ENCODE measurements around the gene SND1. TPM values are rescaled to one million over a fixed set of nuclear protein-coding genes. Genes with fewer than 3 reads are reported as not detected.

Gene SND1
- total RNA-seq, 2 experiments from 2014 or later, result 193 to 214 TPM

DNA sequence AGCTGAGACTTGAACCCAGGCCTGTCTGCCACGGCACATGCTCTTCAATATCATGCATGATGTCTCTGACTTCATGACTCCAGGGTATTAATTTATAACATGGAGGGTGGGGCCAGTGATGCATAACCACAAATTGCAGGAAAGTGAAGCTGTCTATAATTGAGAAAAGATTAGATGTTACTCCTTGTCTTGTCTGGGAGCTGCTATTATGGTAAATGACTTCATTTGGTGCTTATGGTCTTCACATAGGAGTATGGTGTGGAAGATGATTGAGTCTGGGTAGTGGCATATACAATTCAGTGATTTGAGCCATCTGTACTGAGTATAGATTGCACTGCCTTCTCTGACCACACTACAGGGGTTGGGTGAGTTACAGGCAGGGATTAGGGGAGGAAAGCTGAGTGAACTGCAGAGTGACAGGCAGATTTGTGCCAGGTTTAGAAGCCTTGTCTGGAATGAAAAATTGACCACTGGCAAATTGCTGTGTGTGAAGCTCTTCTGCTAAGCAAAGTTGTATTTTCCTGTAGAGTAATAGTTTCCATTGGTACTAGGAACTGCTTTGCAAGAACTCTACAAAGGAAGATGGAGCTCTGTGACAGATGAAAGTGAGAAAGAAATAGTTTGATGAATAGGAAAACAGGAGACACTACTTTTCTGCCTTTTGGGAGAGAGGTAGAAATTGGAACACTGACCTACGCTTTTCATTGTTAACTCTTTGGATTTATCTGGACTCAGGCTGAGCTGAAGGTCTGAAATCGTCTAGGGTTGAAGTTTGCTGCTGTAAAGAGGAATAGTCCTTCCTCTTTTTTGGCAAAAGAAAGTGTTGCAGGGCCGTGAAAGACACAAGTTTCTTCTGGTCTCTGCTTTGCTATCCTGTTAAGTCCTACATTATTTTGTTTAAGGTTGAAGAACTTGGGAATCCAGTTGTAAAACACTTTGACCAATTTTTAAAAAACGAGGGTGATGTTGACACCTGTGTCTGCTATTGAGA lies 2.7 kb downstream of the SND1 start:
- ChIA-PET CTCF (interaction anchor here (0.6 to 1.2 kb wide), 6 partner anchors 10 to 554 kb away, joined by 3 to 4 read pairs (median 3); partner anchors contain the start of gene GCC1), POLR2A (interaction anchor here (0.6 kb wide), 3 partner anchors 13 to 1085 kb away, joined by 3 read pairs; no protein-coding TSS in a partner anchor)
- no peaks in the 10 kb centered on the region for H3K27me3 Mint-ChIP-seq
- intact Hi-C loops (cut with DNase I, micrococcal nuclease), result loop anchor here (5.0 to 10.0 kb wide), 6 partner anchors 200 to 1958 kb away; partner anchors contain the start of genes HILPDA (in 1 of the 2), LRRC4 (in 1 of the 2) and NRF1 (in 1 of the 2)
- DNase-seq, result no peak
- no peak for ATAC-seq
- peaks cover 39% of the 10 kb centered on the region for H3K36me3 Mint-ChIP-seq (ENCODE audit: low read depth)
- no peak overlapping the region for H3K4me3 Mint-ChIP-seq
- no peaks in the 10 kb centered on the region for H3K9me3 Mint-ChIP-seq (ENCODE audit: low read depth)
- H3K27ac Mint-ChIP-seq, result peak overlapping the region; percentile 81
- H3K4me1 Mint-ChIP-seq, result peaks cover 53% of the 10 kb centered on the region

- Mint-ChIP-seq H3K4me1 (peaks cover 58% of the 10 kb centered on the region), H3K4me3 (no peak overlapping the region), H3K9me3 (ENCODE audit: low read depth) (no peaks in the 10 kb centered on the region), H3K27ac (no peak overlapping the region), H3K27me3 (no peaks in the 10 kb centered on the region), H3K36me3 (ENCODE audit: low read depth) (peaks cover 47% of the 10 kb centered on the region)
- no peak for ATAC-seq
- CTCF ChIA-PET, result interaction anchor here (1.2 kb wide), 2 partner anchors 52 to 63 kb away, joined by 3 read pairs; no protein-coding TSS in a partner anchor
- intact Hi-C loops (cut with DNase I, micrococcal nuclease), result loop anchor here in 1 of 2 experiments (10.0 kb wide), 1 partner anchor 199 kb away; no protein-coding TSS in a partner anchor
- POLR2A ChIA-PET, result interaction anchor here (0.6 kb wide), 1 partner anchor 264 kb away, joined by 3 read pairs; no protein-coding TSS in a partner anchor
- DNase-seq, result no peak
Observed at GRCh38 chr7:127655720-127656119, 3.7 kb downstream of the SND1 start.

DNA sequence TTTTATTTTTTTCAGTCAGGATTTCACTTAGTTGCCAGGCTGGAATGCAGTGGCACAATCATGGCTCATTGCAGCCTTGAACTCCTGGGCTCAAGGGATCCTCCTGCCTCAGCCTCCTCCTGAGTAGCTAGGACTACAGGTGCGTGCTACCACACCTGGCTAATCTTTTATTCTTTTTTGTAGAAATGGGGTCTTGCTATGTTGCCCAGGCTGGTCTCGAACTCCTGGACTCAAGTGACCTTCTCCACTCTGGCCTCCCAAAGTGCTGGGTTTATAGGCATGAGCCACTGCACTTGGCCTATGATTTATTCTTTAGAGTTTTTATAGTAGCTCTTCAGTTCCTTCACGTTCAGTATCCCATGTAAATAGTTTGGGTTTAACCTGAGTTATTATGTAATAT lies 5.5 kb downstream of the SND1 start:
- POLR2A ChIA-PET, result no interaction called here
- DNase-seq, result no peak
- Mint-ChIP-seq H3K9me3 (ENCODE audit: low read depth) (no peaks in the 10 kb centered on the region), H3K4me3 (no peak overlapping the region), H3K36me3 (ENCODE audit: low read depth) (peaks cover 61% of the 10 kb centered on the region), H3K27me3 (no peaks in the 10 kb centered on the region), H3K4me1 (peaks cover 63% of the 10 kb centered on the region), H3K27ac (no peak overlapping the region)
- CTCF ChIA-PET, result no interaction called here
- intact Hi-C loops (cut with DNase I, micrococcal nuclease), result loop anchor here in 1 of 2 experiments (10.0 kb wide), 1 partner anchor 197 kb away; no protein-coding TSS in a partner anchor
- no peak for ATAC-seq

DNA sequence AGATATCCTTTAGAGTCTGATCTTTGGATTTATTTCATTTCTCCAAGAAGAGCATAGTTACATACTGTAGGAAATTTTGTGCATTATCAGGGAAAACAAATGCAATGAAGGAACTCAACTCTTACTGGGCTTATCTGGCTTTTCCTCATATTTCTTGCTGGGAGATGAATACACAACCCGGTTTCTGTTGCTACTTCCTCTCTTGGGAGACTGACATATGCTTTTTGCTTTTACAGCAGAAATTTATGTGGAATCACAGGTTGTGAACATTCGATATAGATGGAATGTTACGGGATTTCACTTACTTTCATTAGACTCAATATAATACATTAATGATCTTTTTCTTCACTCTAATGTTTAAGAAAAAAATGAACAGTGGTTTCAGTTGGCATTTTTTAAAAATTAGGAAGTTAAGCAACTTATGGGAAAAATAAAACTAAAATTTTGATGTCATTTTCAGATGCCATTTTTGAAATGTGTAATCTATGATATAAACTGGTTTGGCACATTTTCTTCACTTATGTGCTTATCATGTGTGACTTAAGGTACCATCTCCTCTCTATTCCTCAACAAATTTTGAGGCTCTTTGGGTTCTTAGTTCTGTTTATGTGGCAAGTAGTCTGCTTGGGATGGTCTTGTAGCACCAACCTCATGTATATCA lies 7.1 kb downstream of the SND1 start:
- ChIA-PET CTCF (no interaction called here), POLR2A (no interaction called here)
- Mint-ChIP-seq H3K27ac (no peak overlapping the region), H3K27me3 (no peaks in the 10 kb centered on the region), H3K9me3 (ENCODE audit: low read depth) (no peaks in the 10 kb centered on the region), H3K4me3 (no peak overlapping the region), H3K36me3 (ENCODE audit: low read depth) (peaks cover 59% of the 10 kb centered on the region), H3K4me1 (peaks cover 57% of the 10 kb centered on the region)
- ATAC-seq (no peak), DNase-seq (no peak)
- intact Hi-C loops (cut with DNase I, micrococcal nuclease), result loop anchor here in 1 of 2 experiments (10.0 kb wide), 1 partner anchor 196 kb away; no protein-coding TSS in a partner anchor

- no peak for DNase-seq
- intact Hi-C loops (cut with DNase I, micrococcal nuclease), result no loop called here
- no peak for ATAC-seq
- POLR2A ChIA-PET, result interaction anchor here (1.0 kb wide), 1 partner anchor 36 kb away, joined by 4 read pairs; no protein-coding TSS in a partner anchor
- Mint-ChIP-seq H3K4me1 (peaks cover 57% of the 10 kb centered on the region), H3K27ac (no peak overlapping the region), H3K9me3 (ENCODE audit: low read depth) (no peaks in the 10 kb centered on the region), H3K36me3 (ENCODE audit: low read depth) (peaks cover 44% of the 10 kb centered on the region), H3K4me3 (no peak overlapping the region), H3K27me3 (no peaks in the 10 kb centered on the region)
- CTCF ChIA-PET, result interaction anchor here (0.6 to 1.0 kb wide), 4 partner anchors 9 to 761 kb away, joined by 3 to 4 read pairs (median 4); no protein-coding TSS in a partner anchor
Observed at GRCh38 chr7:127665922-127666321, 13.9 kb downstream of the SND1 start.

DNA sequence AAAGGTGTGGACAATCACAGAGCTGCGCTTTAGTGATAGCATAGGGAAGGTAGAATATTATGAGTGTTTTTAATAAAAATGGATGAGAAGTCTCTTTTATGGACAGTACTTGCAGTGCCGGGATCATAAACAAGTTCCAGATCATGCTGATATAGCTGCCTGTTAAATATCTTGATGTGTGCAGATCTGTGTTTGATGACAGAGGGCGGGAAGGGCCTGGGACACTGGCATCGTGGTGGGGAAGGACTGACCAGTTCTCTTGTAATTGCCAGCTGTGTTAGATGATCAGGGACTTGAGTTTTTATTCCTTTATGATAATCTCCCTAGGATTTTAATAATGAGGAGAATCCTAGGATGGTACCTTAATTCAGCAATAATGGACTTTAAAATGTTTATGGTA lies 14.6 kb downstream of the SND1 start:
- H3K27ac Mint-ChIP-seq, result peak overlapping the region; percentile 17
- no peak for DNase-seq
- H3K4me3 Mint-ChIP-seq, result no peak overlapping the region
- no peak for ATAC-seq
- H3K36me3 Mint-ChIP-seq (ENCODE audit: low read depth), result peaks cover 44% of the 10 kb centered on the region
- POLR2A ChIA-PET, result interaction anchor here (0.6 to 1.0 kb wide), 2 partner anchors 37 to 409 kb away, joined by 3 to 4 read pairs; no protein-coding TSS in a partner anchor
- no peaks in the 10 kb centered on the region for H3K27me3 Mint-ChIP-seq
- H3K4me1 Mint-ChIP-seq, result peaks cover 54% of the 10 kb centered on the region
- H3K9me3 Mint-ChIP-seq (ENCODE audit: low read depth), result no peaks in the 10 kb centered on the region
- CTCF ChIA-PET, result interaction anchor here (0.7 to 1.0 kb wide), 2 partner anchors 10 to 236 kb away, joined by 3 to 4 read pairs; no protein-coding TSS in a partner anchor
- intact Hi-C loops (cut with DNase I, micrococcal nuclease), result loop anchor here in 1 of 2 experiments (1.0 kb wide), 2 partner anchors 14 to 191 kb away; partner anchors contain the start of gene SND1

DNA sequence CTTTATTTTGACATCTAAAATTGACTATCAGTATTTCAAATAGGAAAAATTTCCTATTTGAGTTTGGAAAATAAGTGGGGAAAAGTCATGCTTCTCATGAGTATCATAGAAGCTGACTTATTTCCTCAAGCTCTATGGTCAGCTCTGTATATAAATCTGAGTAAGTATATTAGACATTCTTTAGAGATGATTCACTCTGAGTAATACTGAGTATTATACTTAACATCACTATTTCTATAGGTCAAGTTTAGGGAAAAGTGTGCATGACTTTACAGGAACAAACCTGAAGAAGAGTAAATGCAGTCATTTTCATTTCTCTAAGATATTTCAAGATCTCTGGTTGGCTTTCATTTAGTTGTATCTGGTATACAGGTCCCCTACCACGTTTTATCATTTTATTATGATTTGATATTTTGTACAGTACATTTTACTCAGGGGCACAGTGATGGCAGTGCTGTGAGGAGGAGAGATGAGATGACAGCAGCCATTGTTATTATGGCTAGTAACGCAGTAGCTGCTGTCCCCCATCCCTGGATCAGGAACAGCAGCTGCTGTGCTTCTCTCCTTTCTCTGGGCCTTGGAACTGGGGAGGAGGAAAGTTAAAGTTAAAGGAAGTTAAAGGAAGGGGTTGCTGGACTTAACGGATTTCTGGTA lies 15.2 kb downstream of the SND1 start:
- intact Hi-C loops (cut with DNase I, micrococcal nuclease), result loop anchor here in 1 of 2 experiments (1.0 kb wide), 2 partner anchors 15 to 190 kb away; partner anchors contain the start of gene SND1
- ChIA-PET POLR2A (interaction anchor here (0.6 to 1.0 kb wide), 2 partner anchors 38 to 408 kb away, joined by 3 to 4 read pairs; no protein-coding TSS in a partner anchor), CTCF (no interaction called here)
- ATAC-seq (peak; percentile 84), DNase-seq (no peak)
- peak overlapping the region; percentile 93 for H3K27ac Mint-ChIP-seq
- H3K4me1 Mint-ChIP-seq, result peaks cover 54% of the 10 kb centered on the region
- H3K9me3 Mint-ChIP-seq (ENCODE audit: low read depth), result no peaks in the 10 kb centered on the region
- H3K27me3 Mint-ChIP-seq, result no peaks in the 10 kb centered on the region
- H3K36me3 Mint-ChIP-seq (ENCODE audit: low read depth), result peaks cover 44% of the 10 kb centered on the region
- peak overlapping the region; percentile 28 for H3K4me3 Mint-ChIP-seq

GRCh38 chr7:127667759-127668530 lies 16.0 kb downstream of the SND1 start:
- intact Hi-C loops (cut with DNase I, micrococcal nuclease), result loop anchor here in 1 of 2 experiments (1.0 kb wide), 2 partner anchors 16 to 189 kb away; partner anchors contain the start of gene SND1
- H3K4me1 Mint-ChIP-seq, result peaks cover 54% of the 10 kb centered on the region
- H3K4me3 Mint-ChIP-seq, result peak overlapping the region; percentile 28
- no peaks in the 10 kb centered on the region for H3K27me3 Mint-ChIP-seq
- no peaks in the 10 kb centered on the region for H3K9me3 Mint-ChIP-seq (ENCODE audit: low read depth)
- ATAC-seq (peak; percentile 63), DNase-seq (no peak)
- POLR2A ChIA-PET, result no interaction called here
- CTCF ChIA-PET, result interaction anchor here (0.7 kb wide), 1 partner anchor 312 kb away, joined by 4 read pairs; no protein-coding TSS in a partner anchor
- peak overlapping the region; percentile 93 for H3K27ac Mint-ChIP-seq
- peaks cover 46% of the 10 kb centered on the region for H3K36me3 Mint-ChIP-seq (ENCODE audit: low read depth)

- H3K9me3 Mint-ChIP-seq (ENCODE audit: low read depth), result no peaks in the 10 kb centered on the region
- CTCF ChIA-PET, result no interaction called here
- POLR2A ChIA-PET, result no interaction called here
- peaks cover 54% of the 10 kb centered on the region for H3K36me3 Mint-ChIP-seq (ENCODE audit: low read depth)
- ATAC-seq, result no peak
- peaks cover 37% of the 10 kb centered on the region for H3K4me1 Mint-ChIP-seq
- no peak for DNase-seq
- intact Hi-C loops (cut with DNase I, micrococcal nuclease), result no loop called here
- H3K4me3 Mint-ChIP-seq, result no peak overlapping the region
- H3K27ac Mint-ChIP-seq, result no peak overlapping the region
- no peaks in the 10 kb centered on the region for H3K27me3 Mint-ChIP-seq
Observed at GRCh38 chr7:127671341-127671740, 19.3 kb downstream of the SND1 start.

- DNase-seq (no peak), ATAC-seq (no peak)
- Mint-ChIP-seq H3K9me3 (ENCODE audit: low read depth) (peaks cover 7% of the 10 kb centered on the region), H3K36me3 (ENCODE audit: low read depth) (peaks cover 68% of the 10 kb centered on the region), H3K27ac (no peak overlapping the region), H3K4me3 (no peak overlapping the region), H3K4me1 (peaks cover 23% of the 10 kb centered on the region), H3K27me3 (no peaks in the 10 kb centered on the region)
- CTCF ChIA-PET, result interaction anchor here (1.1 to 1.8 kb wide), 2 partner anchors 34 to 462 kb away, joined by 3 to 5 read pairs; no protein-coding TSS in a partner anchor
- POLR2A ChIA-PET, result no interaction called here
- intact Hi-C loops (cut with DNase I, micrococcal nuclease), result no loop called here
Observed at GRCh38 chr7:127673902-127674301, 21.9 kb downstream of the SND1 start.
